ENCODE measurements around the gene CWC25.

- TF ChIP-seq CTCF (IDR thresholded peaks at IDR 0.05) = no peak
- TF ChIP-seq POLR2A (IDR thresholded peaks at IDR 0.05) = no peak
Observed at GRCh38 chr17:38789185-38789584, 35.9 kb downstream of the CWC25 start.
